HL-60/S4 treated with retinoic acid at 250 ng/mL for 4 days and 3 days (cell line): ENCODE results near the gene MRPL11.
"Not testable (repeated sequence)": the region's sequence is repeated elsewhere in the genome, so short reads cannot be mapped to it uniquely, and the experiment has no call there.

Experiments
- in situ Hi-C: fragments of 300-500 bp; cut with MboI; formaldehyde crosslinking; loops from 2 replicates; pipeline ENCODE4 v1.7.0; 2022; ENCODE audit warnings: low sequenced_read_pairs

The MRPL11 gene

DNA sequence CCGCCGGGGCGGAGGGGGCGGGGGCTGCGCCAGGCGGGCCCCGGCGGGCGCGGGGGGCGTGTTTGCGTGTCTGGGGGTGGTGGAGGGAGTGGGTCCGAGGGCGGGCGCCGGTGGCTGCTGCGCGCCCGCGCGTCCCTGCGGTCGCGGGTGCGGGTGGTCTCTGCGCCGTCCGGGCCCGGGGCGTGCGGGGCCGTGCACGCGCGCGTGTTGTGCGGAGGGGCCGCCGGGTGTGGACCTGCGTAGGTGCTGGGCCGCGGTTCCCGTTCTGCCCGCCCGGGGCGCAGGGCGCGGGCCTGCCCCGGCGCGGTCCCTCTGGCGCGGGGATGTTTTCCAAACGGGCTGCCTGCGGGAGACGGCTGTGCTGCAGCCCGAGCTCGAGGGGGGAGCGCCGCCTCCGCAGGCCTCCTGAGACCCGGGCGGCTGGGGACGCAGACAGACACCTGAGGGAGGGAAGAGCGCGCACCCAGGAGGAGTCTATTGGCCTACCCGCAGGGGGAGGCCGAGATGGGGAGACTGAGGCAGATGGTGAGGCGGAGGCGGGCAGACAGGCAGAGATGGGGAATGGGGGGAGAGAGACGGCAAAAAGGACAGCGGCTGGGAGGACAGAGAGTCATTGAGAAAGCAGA is 28.5 kb upstream of the MRPL11 start:
- in situ Hi-C loops, result no loop called here

DNA sequence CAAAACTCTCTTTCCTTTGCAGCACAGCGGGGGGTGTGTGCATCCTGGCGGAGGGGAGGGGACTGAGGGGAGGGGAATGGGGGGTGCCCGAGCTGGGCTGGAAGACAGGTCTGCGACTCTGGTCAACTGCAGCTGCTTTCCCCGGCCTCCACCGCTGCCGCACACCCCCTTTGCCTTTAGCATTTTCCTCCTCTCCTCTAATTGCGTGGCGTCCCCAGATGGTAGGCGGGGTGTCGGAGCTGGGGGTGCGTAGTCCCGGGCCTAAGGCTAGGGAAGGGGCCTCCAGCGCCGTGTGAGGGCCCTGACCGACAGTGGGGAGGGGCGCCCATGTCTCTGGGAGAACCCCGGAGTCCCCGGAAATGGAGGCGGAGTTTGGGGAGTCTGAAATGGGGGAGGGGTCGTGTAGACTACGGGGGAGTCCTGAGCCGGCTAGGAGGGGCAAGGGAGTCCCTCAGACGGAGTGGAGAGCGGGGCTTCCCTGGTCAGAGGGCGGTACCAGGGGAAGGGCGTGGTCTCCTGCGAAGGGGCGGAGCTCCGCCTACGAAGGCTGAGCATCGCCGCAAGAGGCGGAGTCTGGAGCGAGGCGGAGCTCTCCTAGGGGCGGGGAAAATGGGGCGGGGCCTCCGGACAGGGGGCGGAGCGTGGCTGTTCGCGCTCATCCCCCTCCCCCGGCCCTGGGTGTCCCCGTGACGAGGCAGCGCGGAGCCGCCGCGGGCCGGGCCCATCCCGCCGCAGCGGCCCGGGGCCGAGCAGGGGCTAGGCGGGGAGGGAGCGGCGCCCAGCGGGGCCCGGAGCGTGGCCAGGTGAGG is 27.8 kb upstream of the MRPL11 start, which contains the start of gene PELI3:
Gene PELI3 (plus strand): TSS at position 681 of the 809 bp plus-strand sequence. CDS start 1,224 bp downstream, outside the sequence.
- in situ Hi-C loops, result no loop called here

DNA sequence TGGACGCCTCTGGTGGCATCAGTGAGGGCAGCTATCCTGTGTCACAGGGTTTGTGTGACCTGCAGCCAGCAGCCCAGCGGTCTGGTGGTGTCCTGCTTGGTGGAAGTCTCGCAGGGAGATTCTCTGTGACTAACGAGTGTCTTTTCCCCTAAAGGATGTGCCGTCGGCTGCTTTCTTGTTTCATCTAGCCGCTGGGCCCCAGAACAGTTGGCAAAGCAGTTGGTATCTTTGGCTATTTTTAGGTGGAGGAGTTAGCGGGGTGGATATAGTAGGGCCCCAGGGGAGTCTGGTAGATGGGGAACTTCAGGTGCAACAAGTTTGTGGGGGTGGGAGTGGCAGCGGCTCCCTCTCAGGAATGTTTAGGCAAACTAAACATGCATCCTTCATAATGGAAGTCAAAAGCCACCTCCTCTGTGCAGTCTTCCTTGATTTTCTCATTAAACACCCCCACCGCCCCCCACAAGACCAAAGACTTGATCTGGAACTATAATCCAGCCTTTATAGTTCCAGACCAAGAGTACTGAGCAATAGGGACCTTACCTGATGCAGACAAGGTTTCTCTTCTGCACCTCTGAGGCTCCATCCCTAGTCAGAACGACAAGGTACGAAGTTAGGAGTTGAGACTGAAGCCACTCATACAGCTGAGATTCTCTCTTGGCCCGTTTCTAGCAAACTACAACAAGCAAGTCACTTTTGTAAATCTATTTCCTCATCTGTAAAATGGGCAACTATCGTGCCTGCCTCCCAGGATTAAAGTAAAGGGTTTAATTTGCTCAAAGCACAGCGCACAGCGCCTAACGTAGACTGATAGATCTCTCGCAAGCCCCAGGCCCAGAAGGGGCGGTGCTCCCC is 27.0 kb upstream of the MRPL11 start:
- in situ Hi-C loops, result no loop called here

DNA sequence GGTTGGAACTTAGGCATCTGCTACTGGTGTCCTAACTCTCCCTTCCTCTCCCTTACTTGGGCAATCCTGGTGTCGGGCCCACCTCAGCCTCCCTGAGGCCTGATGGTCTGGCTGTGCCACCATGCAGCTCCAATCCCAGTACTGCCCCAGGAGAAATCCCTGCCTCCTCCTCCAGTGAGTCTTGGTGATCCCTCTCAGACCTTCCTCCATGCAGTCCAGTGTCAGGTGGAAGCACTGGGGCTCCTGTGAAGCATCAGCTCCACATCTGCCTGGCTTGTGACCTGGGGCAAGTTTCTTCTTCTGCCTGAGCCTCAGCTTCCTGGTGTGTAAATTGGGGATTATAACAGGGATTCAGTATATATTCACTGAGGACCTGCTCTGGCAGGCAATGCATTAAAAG is 26.3 kb upstream of the MRPL11 start:
- in situ Hi-C loops, result no loop called here

DNA sequence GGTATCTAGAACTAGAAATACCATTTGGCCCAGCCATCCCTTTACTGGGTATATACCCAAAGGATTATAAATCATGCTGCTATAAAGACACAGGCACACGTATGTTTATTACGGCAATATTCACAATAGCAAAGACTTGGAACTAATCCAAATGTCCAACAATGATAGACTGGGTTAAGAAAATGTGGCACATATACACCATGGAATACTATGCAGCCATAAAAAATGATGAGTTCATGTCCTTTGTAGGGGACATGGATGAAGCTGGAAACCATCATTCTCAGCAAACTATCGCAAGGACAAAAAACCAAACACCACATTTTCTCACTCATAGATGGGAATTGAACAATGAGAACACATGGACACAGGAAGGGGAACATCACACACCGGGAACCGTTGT is 25.5 kb upstream of the MRPL11 start:
- in situ Hi-C loops, result not testable (repeated sequence)

DNA sequence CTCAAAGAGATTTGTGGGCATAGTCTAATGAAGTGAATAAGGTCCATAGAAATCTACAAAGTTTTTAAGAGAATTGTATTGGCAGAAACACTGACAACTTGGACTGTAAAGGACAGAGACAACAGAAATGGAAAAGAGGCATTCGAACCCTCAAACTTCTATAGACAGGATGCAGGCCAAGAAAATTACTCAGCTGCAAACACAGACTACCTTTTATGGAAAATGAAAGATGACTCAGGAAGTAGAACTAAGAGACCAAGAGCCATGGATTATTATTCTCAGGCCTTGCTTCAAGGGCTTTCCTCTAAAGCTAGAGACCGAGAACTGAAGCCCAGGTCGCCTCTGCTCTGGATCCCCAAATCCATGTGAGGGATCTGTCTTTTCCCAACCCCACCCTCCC is 24.3 kb upstream of the MRPL11 start:
- in situ Hi-C loops, result no loop called here

DNA sequence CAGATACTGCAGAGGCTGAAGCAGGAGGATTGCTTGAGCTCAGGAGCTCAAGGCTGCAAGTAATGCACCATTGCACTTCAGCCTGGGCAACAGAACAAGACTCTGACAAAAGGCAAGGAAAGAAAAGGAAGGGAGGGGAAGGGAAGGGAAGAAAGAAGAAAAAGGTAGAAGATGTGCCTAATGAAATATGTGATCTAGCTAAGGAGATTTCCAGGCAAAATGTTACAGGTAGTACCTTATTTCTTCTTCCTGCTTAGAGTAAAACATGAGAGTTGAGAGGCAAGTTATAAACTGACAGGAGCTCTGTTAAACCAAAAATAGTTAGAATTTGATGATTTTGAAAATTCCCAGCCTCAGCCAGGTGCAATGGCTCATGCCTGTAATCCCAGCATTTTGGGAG is 23.4 kb upstream of the MRPL11 start:
- in situ Hi-C loops, result no loop called here

DNA sequence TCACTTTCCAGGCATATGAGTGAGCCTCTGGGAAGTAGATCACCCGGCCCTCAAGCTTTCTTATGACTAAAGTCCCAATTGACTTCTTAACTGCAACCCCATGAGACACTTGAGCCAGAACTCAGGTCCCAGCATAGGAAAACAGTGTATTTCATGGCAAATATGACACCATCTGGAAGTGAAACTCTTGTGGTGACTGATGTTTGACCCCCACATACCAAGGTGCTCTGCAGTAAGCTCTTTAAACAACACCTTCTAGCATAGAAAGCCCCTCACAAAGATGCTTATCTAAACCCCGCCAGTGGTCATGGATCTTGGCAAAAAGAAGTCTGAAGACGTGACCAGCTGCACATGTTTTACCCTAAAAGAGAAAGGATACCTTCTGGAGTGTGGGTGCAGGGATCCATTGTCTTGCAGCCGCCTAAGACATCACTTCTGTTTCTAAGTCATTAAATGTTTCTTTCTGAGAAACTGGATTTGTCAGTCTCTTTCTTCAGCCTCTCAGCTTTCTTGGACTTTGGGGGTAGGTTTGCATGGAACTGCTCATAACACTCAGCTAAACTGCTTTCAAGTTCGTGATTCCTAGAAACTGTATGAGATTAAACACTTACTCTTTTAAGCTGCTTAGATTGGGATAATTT is 20.6 kb upstream of the MRPL11 start:
- in situ Hi-C loops, result no loop called here

DNA sequence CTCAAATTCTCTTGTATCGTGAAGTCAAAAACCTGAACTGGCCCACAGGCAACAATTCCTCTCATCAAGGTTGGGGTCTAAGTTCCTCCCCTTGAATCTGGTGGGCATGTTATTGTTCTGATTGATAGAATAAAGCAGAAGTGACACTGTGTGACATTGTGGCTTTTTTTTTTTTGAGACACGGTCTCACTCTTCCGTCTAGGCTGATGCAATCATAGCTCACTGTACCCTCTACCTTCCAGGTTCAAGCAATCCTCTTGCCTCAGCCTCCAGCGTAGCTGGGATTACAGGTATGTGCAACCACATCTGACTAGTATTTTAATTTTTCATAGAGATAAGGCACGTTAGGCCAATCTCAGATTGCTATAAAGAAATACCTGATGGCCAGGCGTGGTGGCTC is 19.2 kb upstream of the MRPL11 start:
- in situ Hi-C loops, result no loop called here

DNA sequence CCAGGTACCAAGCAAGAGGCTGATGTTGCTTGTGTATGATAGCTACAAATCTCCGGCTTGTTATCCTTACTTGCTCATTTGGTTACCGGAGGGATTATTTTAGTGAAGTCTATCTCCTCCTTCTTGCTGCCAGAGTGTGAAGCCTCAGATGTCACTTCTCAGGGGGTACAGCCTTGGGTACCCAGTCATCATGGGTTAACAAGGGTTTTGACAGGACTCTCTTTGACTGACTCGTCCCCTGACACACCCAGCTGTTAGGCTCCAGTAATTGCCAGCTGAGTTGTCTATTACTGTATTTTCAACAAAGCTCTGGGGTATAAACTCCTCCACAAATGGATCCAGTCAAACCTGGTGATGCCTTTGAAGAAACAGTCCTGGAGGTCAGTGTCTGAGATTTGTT is 16.2 kb upstream of the MRPL11 start:
- in situ Hi-C loops, result no loop called here

DNA sequence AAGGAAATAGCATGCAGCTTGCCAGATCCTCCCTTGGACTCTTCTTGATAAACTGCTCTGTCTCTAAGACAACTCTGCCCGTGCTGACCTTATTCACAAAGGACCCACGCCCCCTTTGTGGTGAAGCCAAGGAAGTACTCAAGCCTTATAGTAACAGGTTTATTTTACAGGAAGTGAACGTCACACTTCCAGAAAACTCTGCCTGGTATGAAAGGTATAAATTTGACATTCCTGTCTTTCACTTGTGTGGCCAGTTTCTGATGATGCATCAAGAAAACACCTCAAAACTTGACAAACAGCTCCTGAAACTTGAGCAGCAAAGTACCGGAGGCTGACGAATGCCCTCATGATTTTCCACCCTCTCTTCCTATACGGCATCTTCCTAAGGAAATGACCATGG is 15.6 kb upstream of the MRPL11 start:
- in situ Hi-C loops, result no loop called here

DNA sequence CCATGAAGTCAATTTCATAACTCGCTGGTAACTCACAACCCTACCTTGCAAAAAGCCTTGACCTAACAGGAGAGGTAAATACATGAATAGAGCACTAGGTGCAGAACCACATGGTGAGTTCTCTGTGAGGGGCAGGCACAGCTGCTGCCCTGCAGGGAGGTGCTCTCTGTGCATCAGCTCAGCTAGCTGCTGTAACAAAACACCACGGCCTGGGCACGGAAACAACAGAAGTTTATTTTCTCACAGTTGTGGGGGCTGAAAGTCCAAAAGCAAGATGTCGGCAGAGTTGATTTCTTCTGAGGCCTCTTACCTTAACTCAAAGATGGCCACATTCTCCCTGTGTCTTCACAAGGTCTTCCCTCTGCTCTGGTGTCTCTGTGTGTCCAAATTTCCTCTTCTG is 13.0 kb upstream of the MRPL11 start:
- in situ Hi-C loops, result no loop called here

DNA sequence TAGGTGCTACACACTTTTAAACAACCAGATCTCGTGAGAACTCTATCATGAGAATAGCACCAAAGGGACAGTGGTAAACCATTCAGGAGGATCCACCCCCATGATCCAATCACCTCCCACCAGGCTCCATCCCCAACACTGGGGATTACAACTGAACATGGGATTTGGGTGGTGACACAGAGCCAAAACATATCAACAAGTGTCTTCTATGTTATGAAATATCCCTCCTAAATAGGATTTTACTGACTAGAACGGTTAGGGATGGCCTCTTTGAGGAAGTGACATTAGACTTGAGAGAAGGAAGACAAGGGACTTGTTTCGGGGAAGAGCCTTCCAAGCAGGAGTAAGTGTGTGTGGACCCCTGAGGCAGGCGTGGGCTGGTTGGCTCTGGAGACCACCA is 11.9 kb upstream of the MRPL11 start:
- in situ Hi-C loops, result no loop called here

DNA sequence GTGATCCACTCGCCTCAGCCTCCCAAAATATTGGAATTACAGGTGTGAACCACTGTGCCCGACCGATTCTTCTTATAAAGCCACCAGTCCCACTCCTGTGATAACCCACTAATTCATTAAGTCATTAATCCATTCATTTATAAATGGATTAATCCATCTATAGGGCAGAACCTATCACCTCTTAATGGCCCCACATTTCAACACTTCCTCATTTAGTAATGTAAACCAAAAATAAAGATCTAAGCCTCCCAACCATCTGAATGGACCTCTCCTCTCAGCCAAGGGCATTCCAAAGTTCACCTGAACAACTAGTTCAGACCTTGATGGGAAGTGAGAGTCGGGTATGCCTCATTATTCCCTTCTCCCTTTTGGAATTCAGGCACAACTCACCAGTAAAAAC is 9.9 kb upstream of the MRPL11 start:
- in situ Hi-C loops, result no loop called here

DNA sequence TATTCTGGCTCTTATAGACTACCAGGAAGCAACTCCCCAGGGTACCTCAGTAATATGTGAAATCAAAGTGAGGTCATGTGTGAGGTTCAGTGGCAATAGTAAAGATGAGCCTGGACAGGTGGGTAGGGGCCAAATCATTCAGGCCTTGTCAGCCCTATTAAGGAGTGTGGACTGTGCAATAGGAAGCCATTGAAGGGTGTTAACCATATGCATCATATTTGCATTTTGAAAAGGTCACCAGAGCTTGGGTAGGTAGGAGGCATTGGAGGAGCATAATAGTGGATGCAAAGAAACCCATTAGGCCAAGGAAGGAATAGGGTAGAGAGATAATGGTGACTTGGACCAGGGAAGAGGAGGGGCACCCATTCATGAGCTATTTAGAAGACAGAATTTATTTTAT is 8.4 kb upstream of the MRPL11 start:
- in situ Hi-C loops, result no loop called here

DNA sequence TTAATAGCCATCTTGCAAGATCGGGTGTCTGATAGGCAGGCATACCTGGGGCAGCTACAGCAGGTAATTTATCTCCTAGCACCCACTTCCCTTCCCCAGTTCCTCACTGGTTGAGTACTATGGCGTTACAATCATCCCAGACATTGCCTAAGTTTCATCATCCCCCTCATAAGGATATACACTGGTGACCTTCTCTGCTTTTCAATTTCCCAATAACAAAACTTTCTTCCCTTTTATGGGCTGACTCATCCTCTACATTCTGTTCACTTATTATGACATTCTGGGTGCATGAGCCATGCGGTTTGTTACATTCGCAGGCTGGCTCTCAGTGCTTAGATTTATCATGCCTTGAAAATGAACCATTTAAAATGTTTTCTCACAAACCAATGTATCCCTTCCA is 5.0 kb upstream of the MRPL11 start:
- in situ Hi-C loops, result no loop called here

DNA sequence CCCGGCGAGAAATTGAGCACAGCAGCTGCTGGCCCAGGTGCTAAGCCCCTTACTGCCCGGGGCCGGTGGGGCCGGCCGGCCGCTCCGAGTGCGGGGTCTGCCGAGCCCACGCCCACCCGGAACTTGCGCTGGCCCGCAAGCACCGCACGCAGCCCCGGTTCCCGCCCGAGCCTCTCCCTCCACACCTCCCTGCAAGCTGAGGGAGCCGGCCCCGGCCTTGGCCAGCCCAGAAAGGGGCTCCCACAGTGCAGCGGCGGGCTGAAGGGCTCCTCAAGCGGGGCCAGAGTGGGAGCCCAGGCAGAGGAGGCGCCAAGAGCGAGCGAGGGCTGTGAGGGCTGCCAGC is 2.3 kb upstream of the MRPL11 start:
- in situ Hi-C loops, result not testable (repeated sequence)

DNA sequence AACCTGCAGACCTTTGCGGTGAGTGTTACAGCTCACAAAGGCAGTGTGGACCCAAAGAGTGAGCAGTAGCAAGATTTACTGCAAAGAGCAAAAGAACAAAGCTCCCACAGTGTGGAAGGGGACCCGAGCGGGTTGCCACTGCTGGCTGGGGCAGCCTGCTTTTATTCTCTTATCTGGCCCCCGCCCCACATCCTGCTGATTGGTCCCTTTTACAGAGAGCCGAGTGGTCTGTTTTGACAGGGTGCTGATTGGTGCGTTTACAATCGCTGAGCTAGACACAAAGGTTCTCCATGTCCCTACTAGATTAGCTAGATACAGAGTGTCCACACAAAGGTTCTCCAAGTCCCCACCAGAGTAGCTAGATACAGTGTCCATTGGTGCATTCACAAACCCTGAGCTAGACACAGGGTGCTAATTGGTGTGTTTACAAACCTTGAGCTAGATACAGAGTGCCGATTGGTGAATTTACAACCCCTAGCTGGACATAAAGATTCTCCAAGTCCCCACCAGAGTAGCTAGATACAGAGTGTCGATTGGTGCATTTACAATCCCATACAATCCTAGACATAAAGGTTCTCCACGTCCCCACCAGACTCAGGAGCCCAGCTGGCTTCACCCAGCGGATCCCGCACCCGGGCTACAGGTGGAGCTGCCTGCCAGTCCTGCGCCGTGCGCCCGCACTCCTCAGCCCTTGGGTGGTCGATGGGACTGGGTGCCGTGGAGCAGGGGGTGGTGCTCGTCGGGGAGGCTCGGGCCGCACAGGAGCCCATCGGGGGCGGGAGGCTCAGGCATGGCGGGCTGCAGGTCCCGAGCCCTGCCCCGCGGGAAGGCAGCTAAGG is 1.7 kb upstream of the MRPL11 start:
- in situ Hi-C loops, result not testable (repeated sequence)

DNA sequence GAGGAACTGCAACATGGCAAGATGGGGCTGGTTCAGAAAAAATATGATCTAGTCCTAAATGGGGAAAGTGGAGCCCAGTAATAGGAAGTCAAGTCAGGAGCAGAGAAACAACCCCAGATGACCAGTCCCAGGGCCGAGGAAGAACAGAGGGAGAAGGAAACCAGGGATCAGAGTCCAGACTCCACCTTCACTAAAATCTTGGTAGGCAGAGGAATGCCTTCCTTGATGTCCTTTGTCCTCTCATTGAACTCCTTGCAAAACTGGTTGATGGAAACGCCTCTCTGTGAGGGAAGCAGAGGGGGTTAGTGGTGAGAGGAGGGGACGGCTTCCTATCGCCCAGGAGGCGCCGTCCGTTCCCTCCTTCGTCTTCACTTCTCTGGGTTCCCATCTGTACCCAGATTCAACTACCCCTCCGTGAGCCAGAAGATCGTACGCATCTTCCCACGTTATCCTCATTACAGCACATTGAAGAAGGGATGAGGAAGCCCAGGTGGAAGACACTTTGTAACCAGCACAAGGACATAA is 607 bp downstream of the MRPL11 start:
- in situ Hi-C loops, result no loop called here

DNA sequence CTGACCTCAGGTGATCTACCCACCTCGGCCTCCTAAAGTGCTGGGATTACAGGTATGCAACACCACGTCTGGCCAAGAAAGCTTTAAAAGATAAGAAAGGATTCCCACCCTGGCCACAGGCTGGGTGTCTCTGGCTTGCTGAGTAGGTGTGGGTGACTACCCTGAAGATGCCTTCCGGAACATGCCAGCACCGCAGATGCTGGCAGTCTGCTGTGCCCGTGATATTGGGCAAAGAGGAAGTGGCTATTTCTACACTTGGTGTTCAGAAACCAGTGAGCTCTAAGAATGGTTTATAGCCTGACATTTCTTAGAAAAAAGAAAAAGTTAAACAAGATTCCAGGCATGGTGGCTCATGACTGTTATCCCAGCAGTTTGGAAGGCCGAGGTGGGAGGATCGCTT is 6.1 kb downstream of the MRPL11 start:
- in situ Hi-C loops, result no loop called here
